ENCODE results near the gene IGFBPL1. TPM values are rescaled to one million over a fixed set of nuclear protein-coding genes. Genes with fewer than 3 reads are reported as not detected.

IGFBPL1 gene
- total and polyA plus RNA-seq, 8 donors = 1.2 to 5.9 (median 1.6) TPM

DNA sequence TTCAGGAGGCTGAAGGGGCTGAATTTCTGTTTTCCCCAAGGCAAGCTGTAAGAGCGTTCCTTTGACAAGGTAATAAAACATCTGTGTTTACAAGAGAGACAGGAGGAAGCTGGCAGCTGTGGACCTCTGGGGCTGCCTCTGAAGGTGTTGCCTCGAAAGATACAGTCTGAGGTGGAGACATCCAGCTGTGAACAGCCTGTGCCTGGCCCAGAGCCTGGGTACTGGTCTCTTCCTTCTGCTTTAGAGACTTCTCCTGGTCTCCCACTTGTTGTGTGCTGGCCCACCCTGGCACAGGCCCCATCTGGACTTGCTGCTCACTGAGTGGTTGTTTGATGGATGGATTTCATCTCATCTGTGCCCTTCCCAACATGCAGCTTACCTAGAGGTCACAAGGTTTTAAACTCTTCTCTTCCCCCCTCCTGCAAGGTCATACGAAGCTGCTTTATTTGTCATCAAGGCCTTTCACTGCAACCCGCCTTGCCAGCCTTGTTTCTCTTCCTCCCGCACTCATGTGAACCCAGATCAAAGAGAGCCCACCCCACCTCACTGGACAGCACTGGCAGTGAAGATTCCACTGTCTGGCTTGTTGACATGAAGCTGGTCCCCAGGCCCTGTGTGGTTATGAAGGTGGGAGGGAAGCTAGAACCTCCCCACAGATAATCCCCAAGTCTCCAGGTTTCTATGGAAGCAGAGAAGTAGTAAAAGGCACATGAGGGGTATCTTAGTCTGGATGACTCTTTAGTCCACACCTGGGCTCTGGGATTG, 66.7 kb downstream of the IGFBPL1 start:
- H3K36me3 ChIP-seq = no peaks in the 10 kb centered on the region
- H3K4me1 ChIP-seq = peaks cover 0 to 3% of the 10 kb centered on the region in 2 donors
- H3K27ac ChIP-seq = no peak overlapping the region
- no peak overlapping the region for H3K4me3 ChIP-seq
- H3K9me3 ChIP-seq = no peaks in the 10 kb centered on the region
- TF ChIP-seq, protein P1, sequence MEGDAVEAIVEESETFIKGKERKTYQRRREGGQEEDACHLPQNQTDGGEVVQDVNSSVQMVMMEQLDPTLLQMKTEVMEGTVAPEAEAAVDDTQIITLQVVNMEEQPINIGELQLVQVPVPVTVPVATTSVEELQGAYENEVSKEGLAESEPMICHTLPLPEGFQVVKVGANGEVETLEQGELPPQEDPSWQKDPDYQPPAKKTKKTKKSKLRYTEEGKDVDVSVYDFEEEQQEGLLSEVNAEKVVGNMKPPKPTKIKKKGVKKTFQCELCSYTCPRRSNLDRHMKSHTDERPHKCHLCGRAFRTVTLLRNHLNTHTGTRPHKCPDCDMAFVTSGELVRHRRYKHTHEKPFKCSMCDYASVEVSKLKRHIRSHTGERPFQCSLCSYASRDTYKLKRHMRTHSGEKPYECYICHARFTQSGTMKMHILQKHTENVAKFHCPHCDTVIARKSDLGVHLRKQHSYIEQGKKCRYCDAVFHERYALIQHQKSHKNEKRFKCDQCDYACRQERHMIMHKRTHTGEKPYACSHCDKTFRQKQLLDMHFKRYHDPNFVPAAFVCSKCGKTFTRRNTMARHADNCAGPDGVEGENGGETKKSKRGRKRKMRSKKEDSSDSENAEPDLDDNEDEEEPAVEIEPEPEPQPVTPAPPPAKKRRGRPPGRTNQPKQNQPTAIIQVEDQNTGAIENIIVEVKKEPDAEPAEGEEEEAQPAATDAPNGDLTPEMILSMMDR (IDR thresholded peaks at IDR 0.05) = no peak
- intact Hi-C loops (cut with DNase I) = no loop called here
- ATAC-seq (no peak), DNase-seq (no peak)
- no peaks in the 10 kb centered on the region for H3K27me3 ChIP-seq

- no peak for ATAC-seq
- H3K4me1 ChIP-seq = peaks cover 0 to 3% of the 10 kb centered on the region in 2 donors
- no peaks in the 10 kb centered on the region for H3K36me3 ChIP-seq
- no peak overlapping the region for H3K4me3 ChIP-seq
- H3K27me3 ChIP-seq = peaks cover 0 to 3% of the 10 kb centered on the region in 2 donors
- intact Hi-C loops (cut with DNase I) = no loop called here
- no peak overlapping the region for H3K27ac ChIP-seq
- DNase-seq = no peak
- TF ChIP-seq, protein P1 (IDR thresholded peaks at IDR 0.05) = no peak
- no peaks in the 10 kb centered on the region for H3K9me3 ChIP-seq
These were observed 67.4 kb downstream of the IGFBPL1 start for GRCh38 chr9:38356851-38357250.

Other genes with a start within 250 kb of the IGFBPL1 start
- gene ALDH1B1, start 31.8 kb downstream of the IGFBPL1 start, total RNA-seq = 10 to 100 TPM; 18.3 to 27.1 TPM
- gene ALDH1B1, start 31.8 kb downstream of the IGFBPL1 start, polyA plus RNA-seq (ENCODE audit: insufficient read length in 6 of 6) = 10 to 100 TPM; 15.5 to 21.0 (median 18.9) TPM
- gene ANKRD18A, start 196.1 kb upstream of the IGFBPL1 start, total RNA-seq = 1 to 10 TPM; 5.4 to 7.0 TPM
- gene ANKRD18A, start 196.1 kb upstream of the IGFBPL1 start, polyA plus RNA-seq (ENCODE audit: insufficient read length in 6 of 6) = 1 to 10 TPM; 2.2 to 4.4 (median 2.9) TPM